HEK293 (cell line): ENCODE measurements around the gene SEMA3G.
A peak's percentile ranks its signal among the peaks of the same experiment; 100 is the strongest.

ENCODE experiments used
- GLI2 ChIP-seq: fragments of 450-650 bp; formaldehyde crosslinking; IDR thresholded peaks from 2 replicates; pipeline ENCODE4; 2017; ENCODE audit warnings: missing biosample characterization, missing genetic modification characterization, low read depth, borderline replicate concordance
- KLF16 ChIP-seq: fragments of 450-650 bp; formaldehyde crosslinking; IDR thresholded peaks from 2 replicates; pipeline ENCODE4 v1.5.1; 2017; ENCODE audit warnings: missing biosample characterization, missing genetic modification characterization
- SCRT2 ChIP-seq: fragments of 450-650 bp; formaldehyde crosslinking; IDR thresholded peaks from 2 replicates; pipeline ENCODE4 v1.5.1; 2016; ENCODE audit warnings: missing biosample characterization, missing genetic modification characterization
- SETDB1 ChIP-seq: IDR thresholded peaks from one replicate; pipeline ENCODE4 v1.6.1; 2017; ENCODE audit warnings: mild to moderate bottlenecking, low read length, moderate library complexity, mixed read lengths; ENCODE audit not compliant: insufficient read length
- WT1 ChIP-seq: fragments of 450-650 bp; formaldehyde crosslinking; IDR thresholded peaks from 2 replicates; pipeline ENCODE4 v1.5.1; 2016; ENCODE audit warnings: missing biosample characterization, missing genetic modification characterization
- YY1 ChIP-seq: fragments of 450-650 bp; formaldehyde crosslinking; IDR thresholded peaks from 2 replicates; pipeline ENCODE4 v1.5.1; 2018; ENCODE audit warnings: missing biosample characterization, missing genetic modification characterization
- ZBTB1 ChIP-seq: fragments of 450-650 bp; formaldehyde crosslinking; IDR thresholded peaks from 2 replicates; pipeline ENCODE4 v1.5.1; 2016; ENCODE audit warnings: missing biosample characterization, missing genetic modification characterization
- ZBTB21 ChIP-seq: fragments of 450-650 bp; formaldehyde crosslinking; IDR thresholded peaks from 2 replicates; pipeline ENCODE4 v1.5.1; 2017; ENCODE audit warnings: missing biosample characterization, missing genetic modification characterization
- ZNF174 ChIP-seq: fragments of 450-650 bp; formaldehyde crosslinking; IDR thresholded peaks from 2 replicates; pipeline ENCODE4 v1.5.0; 2017; ENCODE audit warnings: missing biosample characterization, mild to moderate bottlenecking, missing genetic modification characterization
- ZNF175 ChIP-seq: fragments of 450-650 bp; formaldehyde crosslinking; IDR thresholded peaks from 2 replicates; pipeline ENCODE4 v1.5.1; 2016; ENCODE audit warnings: missing biosample characterization, missing genetic modification characterization
- ZNF19 ChIP-seq: fragments of 450-650 bp; formaldehyde crosslinking; IDR thresholded peaks from 2 replicates; pipeline ENCODE4; 2016; ENCODE audit warnings: missing biosample characterization, missing genetic modification characterization, low read depth
- ZNF223 ChIP-seq: fragments of 450-650 bp; formaldehyde crosslinking; IDR thresholded peaks from 2 replicates; pipeline ENCODE4 v1.5.1; 2016; ENCODE audit warnings: missing biosample characterization, missing genetic modification characterization
- ZNF335 ChIP-seq: fragments of 450-650 bp; formaldehyde crosslinking; conservative IDR thresholded peaks from 2 replicates; pipeline ENCODE4 v1.5.1; 2016; ENCODE audit warnings: missing biosample characterization, missing genetic modification characterization
- ZNF341 ChIP-seq: fragments of 450-650 bp; formaldehyde crosslinking; IDR thresholded peaks from 2 replicates; pipeline ENCODE4; 2016; ENCODE audit warnings: low read depth, missing biosample characterization, missing genetic modification characterization
- ZNF350 ChIP-seq: fragments of 450-650 bp; formaldehyde crosslinking; IDR thresholded peaks from 2 replicates; pipeline ENCODE4 v1.5.0; 2017; ENCODE audit warnings: missing biosample characterization, mild to moderate bottlenecking, missing genetic modification characterization
- ZNF391 ChIP-seq: fragments of 450-650 bp; formaldehyde crosslinking; IDR thresholded peaks from 2 replicates; pipeline ENCODE4 v1.5.1; 2016; ENCODE audit warnings: low read depth, missing biosample characterization, missing genetic modification characterization, borderline replicate concordance
- ZNF394 ChIP-seq: fragments of 450-650 bp; formaldehyde crosslinking; IDR thresholded peaks from 2 replicates; pipeline ENCODE4 v1.5.1; 2016; ENCODE audit warnings: missing biosample characterization, missing genetic modification characterization, mild to moderate bottlenecking, moderate library complexity, borderline replicate concordance
- ZNF423 ChIP-seq: fragments of 450-650 bp; formaldehyde crosslinking; IDR thresholded peaks from 2 replicates; pipeline ENCODE4 v1.5.1; 2016; ENCODE audit warnings: missing biosample characterization, missing genetic modification characterization
- ZNF426 ChIP-seq: fragments of 450-650 bp; formaldehyde crosslinking; IDR thresholded peaks from 2 replicates; pipeline ENCODE4 v1.5.1; 2017; ENCODE audit warnings: missing biosample characterization, missing genetic modification characterization, mild to moderate bottlenecking, inconsistent platforms, moderate library complexity
- ZNF433 ChIP-seq: fragments of 450-650 bp; formaldehyde crosslinking; IDR thresholded peaks from 2 replicates; pipeline ENCODE4 v1.5.1; 2016; ENCODE audit warnings: missing biosample characterization, missing genetic modification characterization, low read depth
- ZNF548 ChIP-seq: fragments of 450-650 bp; formaldehyde crosslinking; IDR thresholded peaks from 2 replicates; pipeline ENCODE4 v1.5.1; 2016; ENCODE audit warnings: missing biosample characterization, missing genetic modification characterization
- ZNF555 ChIP-seq: fragments of 450-650 bp; formaldehyde crosslinking; conservative IDR thresholded peaks from 2 replicates; pipeline ENCODE4 v1.5.1; 2017; ENCODE audit warnings: missing biosample characterization, mild to moderate bottlenecking, missing genetic modification characterization, inconsistent platforms
- ZNF621 ChIP-seq: fragments of 450-650 bp; formaldehyde crosslinking; IDR thresholded peaks from 2 replicates; pipeline ENCODE4 v1.5.1; 2017; ENCODE audit warnings: missing biosample characterization, missing genetic modification characterization
- ZNF623 ChIP-seq: fragments of 450-650 bp; formaldehyde crosslinking; IDR thresholded peaks from 2 replicates; pipeline ENCODE4 v1.5.1; 2016; ENCODE audit warnings: missing biosample characterization, missing genetic modification characterization
- ZNF658 ChIP-seq: fragments of 450-650 bp; formaldehyde crosslinking; IDR thresholded peaks from 2 replicates; pipeline ENCODE4; 2016; ENCODE audit warnings: missing biosample characterization, missing genetic modification characterization
- ZNF76 ChIP-seq: fragments of 450-650 bp; formaldehyde crosslinking; IDR thresholded peaks from 2 replicates; pipeline ENCODE4; 2016; ENCODE audit warnings: low read depth, missing biosample characterization, missing genetic modification characterization, borderline replicate concordance
- ZNF785 ChIP-seq: fragments of 450-650 bp; formaldehyde crosslinking; IDR thresholded peaks from 2 replicates; pipeline ENCODE4 v1.5.1; 2016; ENCODE audit warnings: missing biosample characterization, missing genetic modification characterization
- ZSCAN23 ChIP-seq: fragments of 450-650 bp; formaldehyde crosslinking; IDR thresholded peaks from 2 replicates; pipeline ENCODE4 v1.5.1; 2016; ENCODE audit warnings: missing biosample characterization, missing genetic modification characterization
- TF ChIP-seq, protein P1 (sequence below): fragments of 450-650 bp; formaldehyde crosslinking; IDR thresholded peaks from 2 replicates; pipeline ENCODE4 v1.5.1; 2016; ENCODE audit warnings: missing biosample characterization, missing genetic modification characterization, low read depth
- TF ChIP-seq, protein P2 (sequence below): fragments of 450-650 bp; formaldehyde crosslinking; IDR thresholded peaks from 2 replicates; pipeline ENCODE4 v1.5.1; 2017; ENCODE audit warnings: missing biosample characterization, missing genetic modification characterization
- TF ChIP-seq, protein P3 (sequence below): fragments of 450-650 bp; formaldehyde crosslinking; IDR thresholded peaks from 2 replicates; pipeline ENCODE4 v1.5.1; 2016; ENCODE audit warnings: missing biosample characterization, missing genetic modification characterization
- TF ChIP-seq, protein P4 (sequence below): fragments of 450-650 bp; formaldehyde crosslinking; IDR thresholded peaks from 2 replicates; pipeline ENCODE4 v1.5.1; 2017; ENCODE audit warnings: missing biosample characterization, missing genetic modification characterization
- TF ChIP-seq, protein P5 (sequence below): fragments of 450-650 bp; formaldehyde crosslinking; IDR thresholded peaks from 2 replicates; pipeline ENCODE4 v1.5.1; 2016; ENCODE audit warnings: missing biosample characterization, missing genetic modification characterization
- TF ChIP-seq, protein P6 (sequence below): fragments of 450-650 bp; formaldehyde crosslinking; IDR thresholded peaks from 2 replicates; pipeline ENCODE4 v1.5.1; 2016; ENCODE audit warnings: missing biosample characterization, missing genetic modification characterization, low read depth

Gene SEMA3G

DNA sequence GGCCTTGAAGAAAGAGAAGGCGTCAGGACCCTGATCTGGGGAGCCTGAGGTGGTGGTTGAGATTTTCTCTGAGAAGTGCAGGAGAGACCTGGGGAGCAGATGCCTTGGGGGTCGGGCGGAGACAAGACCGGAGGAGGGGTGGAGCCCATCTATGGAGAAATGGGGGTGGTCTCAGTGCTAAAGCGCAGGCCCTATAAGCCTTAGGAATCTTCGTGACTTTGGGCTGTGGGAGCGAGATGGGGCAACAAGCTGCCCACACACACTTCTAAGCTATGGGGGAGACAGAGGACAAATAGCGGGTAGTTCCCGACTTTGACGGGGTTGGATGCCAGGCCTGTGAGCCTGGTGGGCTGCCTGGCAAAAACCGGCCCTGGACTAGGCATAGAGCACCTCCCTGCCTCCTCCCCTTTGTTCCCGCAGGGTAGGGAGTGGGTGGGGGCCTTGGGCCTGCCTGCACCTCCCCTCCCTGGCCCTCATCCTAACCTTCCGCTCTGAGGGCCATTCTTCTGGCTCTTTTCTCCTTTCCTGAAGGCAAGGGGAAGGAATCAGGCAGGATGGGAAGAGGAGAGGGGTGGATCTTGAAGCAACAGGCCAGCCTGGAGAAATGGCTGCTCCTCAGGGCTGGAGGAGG lies 11.4 kb upstream of the SEMA3G start (continued):
- TF ChIP-seq, protein P1, sequence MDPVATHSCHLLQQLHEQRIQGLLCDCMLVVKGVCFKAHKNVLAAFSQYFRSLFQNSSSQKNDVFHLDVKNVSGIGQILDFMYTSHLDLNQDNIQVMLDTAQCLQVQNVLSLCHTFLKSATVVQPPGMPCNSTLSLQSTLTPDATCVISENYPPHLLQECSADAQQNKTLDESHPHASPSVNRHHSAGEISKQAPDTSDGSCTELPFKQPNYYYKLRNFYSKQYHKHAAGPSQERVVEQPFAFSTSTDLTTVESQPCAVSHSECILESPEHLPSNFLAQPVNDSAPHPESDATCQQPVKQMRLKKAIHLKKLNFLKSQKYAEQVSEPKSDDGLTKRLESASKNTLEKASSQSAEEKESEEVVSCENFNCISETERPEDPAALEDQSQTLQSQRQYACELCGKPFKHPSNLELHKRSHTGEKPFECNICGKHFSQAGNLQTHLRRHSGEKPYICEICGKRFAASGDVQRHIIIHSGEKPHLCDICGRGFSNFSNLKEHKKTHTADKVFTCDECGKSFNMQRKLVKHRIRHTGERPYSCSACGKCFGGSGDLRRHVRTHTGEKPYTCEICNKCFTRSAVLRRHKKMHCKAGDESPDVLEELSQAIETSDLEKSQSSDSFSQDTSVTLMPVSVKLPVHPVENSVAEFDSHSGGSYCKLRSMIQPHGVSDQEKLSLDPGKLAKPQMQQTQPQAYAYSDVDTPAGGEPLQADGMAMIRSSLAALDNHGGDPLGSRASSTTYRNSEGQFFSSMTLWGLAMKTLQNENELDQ = no peak
- no peak for TF ChIP-seq ZNF621 (tag by site-specific recombination)
- TF ChIP-seq ZNF19 (tag by site-specific recombination) = no peak
- TF ChIP-seq YY1 (tag by site-specific recombination) = no peak
- no peak for TF ChIP-seq ZNF394 (tag by site-specific recombination)
- peak; percentile 67 for TF ChIP-seq ZNF335
- TF ChIP-seq KLF16 (tag by site-specific recombination) = no peak
- TF ChIP-seq ZBTB1 (tag by site-specific recombination) = no peak
- no peak for TF ChIP-seq GLI2 (tag by site-specific recombination)
- no peak for TF ChIP-seq ZNF350
- TF ChIP-seq ZNF175 = no peak
- TF ChIP-seq SCRT2 (tag by site-specific recombination) = peak; percentile 92
- no peak for TF ChIP-seq ZNF391 (tag by site-specific recombination)
- TF ChIP-seq ZNF433 = no peak
- no peak for TF ChIP-seq ZNF658 (tag by site-specific recombination)
- TF ChIP-seq ZNF785 = no peak
- TF ChIP-seq ZNF423 (tag by site-specific recombination) = no peak
- TF ChIP-seq WT1 = peak; percentile 59; the same call in 1 of the 2 replicates
- TF ChIP-seq, protein P2, sequence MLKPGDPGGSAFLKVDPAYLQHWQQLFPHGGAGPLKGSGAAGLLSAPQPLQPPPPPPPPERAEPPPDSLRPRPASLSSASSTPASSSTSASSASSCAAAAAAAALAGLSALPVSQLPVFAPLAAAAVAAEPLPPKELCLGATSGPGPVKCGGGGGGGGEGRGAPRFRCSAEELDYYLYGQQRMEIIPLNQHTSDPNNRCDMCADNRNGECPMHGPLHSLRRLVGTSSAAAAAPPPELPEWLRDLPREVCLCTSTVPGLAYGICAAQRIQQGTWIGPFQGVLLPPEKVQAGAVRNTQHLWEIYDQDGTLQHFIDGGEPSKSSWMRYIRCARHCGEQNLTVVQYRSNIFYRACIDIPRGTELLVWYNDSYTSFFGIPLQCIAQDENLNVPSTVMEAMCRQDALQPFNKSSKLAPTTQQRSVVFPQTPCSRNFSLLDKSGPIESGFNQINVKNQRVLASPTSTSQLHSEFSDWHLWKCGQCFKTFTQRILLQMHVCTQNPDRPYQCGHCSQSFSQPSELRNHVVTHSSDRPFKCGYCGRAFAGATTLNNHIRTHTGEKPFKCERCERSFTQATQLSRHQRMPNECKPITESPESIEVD = no peak
- TF ChIP-seq, protein P3, sequence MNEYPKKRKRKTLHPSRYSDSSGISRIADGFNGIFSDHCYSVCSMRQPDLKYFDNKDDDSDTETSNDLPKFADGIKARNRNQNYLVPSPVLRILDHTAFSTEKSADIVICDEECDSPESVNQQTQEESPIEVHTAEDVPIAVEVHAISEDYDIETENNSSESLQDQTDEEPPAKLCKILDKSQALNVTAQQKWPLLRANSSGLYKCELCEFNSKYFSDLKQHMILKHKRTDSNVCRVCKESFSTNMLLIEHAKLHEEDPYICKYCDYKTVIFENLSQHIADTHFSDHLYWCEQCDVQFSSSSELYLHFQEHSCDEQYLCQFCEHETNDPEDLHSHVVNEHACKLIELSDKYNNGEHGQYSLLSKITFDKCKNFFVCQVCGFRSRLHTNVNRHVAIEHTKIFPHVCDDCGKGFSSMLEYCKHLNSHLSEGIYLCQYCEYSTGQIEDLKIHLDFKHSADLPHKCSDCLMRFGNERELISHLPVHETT (tag by site-specific recombination) = no peak
- peak; percentile 70 for TF ChIP-seq ZNF341 (tag by site-specific recombination)
- TF ChIP-seq, protein P4, sequence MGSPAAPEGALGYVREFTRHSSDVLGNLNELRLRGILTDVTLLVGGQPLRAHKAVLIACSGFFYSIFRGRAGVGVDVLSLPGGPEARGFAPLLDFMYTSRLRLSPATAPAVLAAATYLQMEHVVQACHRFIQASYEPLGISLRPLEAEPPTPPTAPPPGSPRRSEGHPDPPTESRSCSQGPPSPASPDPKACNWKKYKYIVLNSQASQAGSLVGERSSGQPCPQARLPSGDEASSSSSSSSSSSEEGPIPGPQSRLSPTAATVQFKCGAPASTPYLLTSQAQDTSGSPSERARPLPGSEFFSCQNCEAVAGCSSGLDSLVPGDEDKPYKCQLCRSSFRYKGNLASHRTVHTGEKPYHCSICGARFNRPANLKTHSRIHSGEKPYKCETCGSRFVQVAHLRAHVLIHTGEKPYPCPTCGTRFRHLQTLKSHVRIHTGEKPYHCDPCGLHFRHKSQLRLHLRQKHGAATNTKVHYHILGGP (tag by site-specific recombination) = no peak
- no peak for TF ChIP-seq ZNF76 (tag by site-specific recombination)
- no peak for TF ChIP-seq ZBTB21
- no peak for TF ChIP-seq ZNF426 (tag by site-specific recombination)
- TF ChIP-seq ZNF548 (tag by site-specific recombination) = no peak
- TF ChIP-seq ZNF223 = peak; percentile 88
- TF ChIP-seq, protein P5, sequence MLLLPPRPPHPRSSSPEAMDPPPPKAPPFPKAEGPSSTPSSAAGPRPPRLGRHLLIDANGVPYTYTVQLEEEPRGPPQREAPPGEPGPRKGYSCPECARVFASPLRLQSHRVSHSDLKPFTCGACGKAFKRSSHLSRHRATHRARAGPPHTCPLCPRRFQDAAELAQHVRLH (tag by site-specific recombination) = no peak
- TF ChIP-seq ZNF623 = no peak
- TF ChIP-seq, protein P6, sequence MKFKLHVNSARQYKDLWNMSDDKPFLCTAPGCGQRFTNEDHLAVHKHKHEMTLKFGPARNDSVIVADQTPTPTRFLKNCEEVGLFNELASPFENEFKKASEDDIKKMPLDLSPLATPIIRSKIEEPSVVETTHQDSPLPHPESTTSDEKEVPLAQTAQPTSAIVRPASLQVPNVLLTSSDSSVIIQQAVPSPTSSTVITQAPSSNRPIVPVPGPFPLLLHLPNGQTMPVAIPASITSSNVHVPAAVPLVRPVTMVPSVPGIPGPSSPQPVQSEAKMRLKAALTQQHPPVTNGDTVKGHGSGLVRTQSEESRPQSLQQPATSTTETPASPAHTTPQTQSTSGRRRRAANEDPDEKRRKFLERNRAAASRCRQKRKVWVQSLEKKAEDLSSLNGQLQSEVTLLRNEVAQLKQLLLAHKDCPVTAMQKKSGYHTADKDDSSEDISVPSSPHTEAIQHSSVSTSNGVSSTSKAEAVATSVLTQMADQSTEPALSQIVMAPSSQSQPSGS (tag by site-specific recombination) = no peak
- no peak for TF ChIP-seq ZNF555 (tag by site-specific recombination)
- TF ChIP-seq ZNF174 = no peak
- TF ChIP-seq ZSCAN23 (tag by site-specific recombination) = no peak
- no peak for TF ChIP-seq SETDB1
